Stimulated activated CD4-positive, alpha-beta T cell treated with anti-CD3 and anti-CD28 coated beads, Interleukin-12 subunit alpha, Interleukin-12 subunit beta, amount 100 ng/mL, for 48 hours (primary cell): ENCODE results near the gene OR6P1.

Source experiments
- DNase-seq, 3 donors: peaks; one replicate each; pipeline ENCODE4 v3.0.0-alpha.2; 2020; ENCODE audit warnings: low read depth in 2 of 3, low spot score in 1 of 3

Gene OR6P1

GRCh38 chr1:158570480-158570879 lies at the start of gene OR6P1:
Gene OR6P1 (minus strand): TSS chr1:158570580. CDS start chr1:158563604, 6,976 bp downstream.
- DNase-seq = no peak

- DNase-seq = no peak
These were observed 43.4 kb upstream of the OR6P1 start for GRCh38 chr1:158613764-158614163.

GRCh38 chr1:158611916-158612315 lies 41.5 kb upstream of the OR6P1 start:
- DNase-seq = no peak

- DNase-seq = no peak
These were observed 36.9 kb upstream of the OR6P1 start for GRCh38 chr1:158607296-158607695.

- no peak for DNase-seq
These were observed 34.6 kb upstream of the OR6P1 start, which contains the start of gene OR10Z1 for GRCh38 chr1:158604968-158605367. Gene OR10Z1 (plus strand): TSS chr1:158605268. CDS start chr1:158606439, 1,171 bp downstream.

GRCh38 chr1:158600735-158601134 lies 30.4 kb upstream of the OR6P1 start:
- DNase-seq = no peak

GRCh38 chr1:158586942-158587341 lies 16.6 kb upstream of the OR6P1 start:
- no peak for DNase-seq

- no peak for DNase-seq
These were observed 13.6 kb upstream of the OR6P1 start for GRCh38 chr1:158583962-158584361.

GRCh38 chr1:158579733-158580132 lies 9.4 kb upstream of the OR6P1 start, which contains the start of gene OR10X1:
Gene OR10X1 (minus strand): TSS chr1:158579899. CDS start chr1:158579899, 0 bp downstream.
- DNase-seq = no peak

- DNase-seq = no peak
These were observed 7.2 kb upstream of the OR6P1 start for GRCh38 chr1:158577561-158577960.

- DNase-seq = no peak
These were observed 1.8 kb upstream of the OR6P1 start for GRCh38 chr1:158572226-158572625.

GRCh38 chr1:158564608-158565007 lies 5.8 kb downstream of the OR6P1 start:
- no peak for DNase-seq

GRCh38 chr1:158563853-158564252 lies 6.5 kb downstream of the OR6P1 start:
- DNase-seq = no peak

- DNase-seq = no peak
These were observed 10.7 kb downstream of the OR6P1 start for GRCh38 chr1:158559696-158560095.

- DNase-seq = no peak
These were observed 16.0 kb downstream of the OR6P1 start, which contains the start of gene OR6Y1 for GRCh38 chr1:158554352-158554751. Gene OR6Y1 (minus strand): TSS chr1:158554405. CDS start chr1:158548105, 6,300 bp downstream.

GRCh38 chr1:158552296-158552695 lies 18.1 kb downstream of the OR6P1 start:
- no peak for DNase-seq

- DNase-seq = no peak
These were observed 22.8 kb downstream of the OR6P1 start for GRCh38 chr1:158547533-158547932.

GRCh38 chr1:158537609-158538008 lies 32.8 kb downstream of the OR6P1 start:
- DNase-seq = no peak

GRCh38 chr1:158534496-158534895 lies 35.9 kb downstream of the OR6P1 start:
- DNase-seq = no peak

GRCh38 chr1:158527190-158527815 lies 43.1 kb downstream of the OR6P1 start:
- DNase-seq = no peak

- no peak for DNase-seq
These were observed 48.7 kb downstream of the OR6P1 start for GRCh38 chr1:158521666-158522058.

GRCh38 chr1:158520955-158521665 lies 49.3 kb downstream of the OR6P1 start:
- no peak for DNase-seq
